ENCODE measurements around the gene CUX1.
A peak's percentile ranks its signal among the peaks of the same experiment; 100 is the strongest.
"Not testable (repeated sequence)": the region's sequence is repeated elsewhere in the genome, so short reads cannot be mapped to it uniquely, and the experiment has no call there.

The CUX1 gene

GRCh38 chr7:102297487-102298218 is 480.2 kb downstream of the CUX1 start:
- no peak for DNase-seq
- H3K27me3 ChIP-seq, result no peaks in the 10 kb centered on the region
- no peaks in the 10 kb centered on the region for H3K4me1 ChIP-seq
- H3K9me3 ChIP-seq, result no peaks in the 10 kb centered on the region
- no peak overlapping the region for H3K4me3 ChIP-seq (ENCODE audit: low read depth, low read length)
- no peaks in the 10 kb centered on the region for H3K36me3 ChIP-seq
- no peak for TF ChIP-seq CTCF (IDR thresholded peaks at IDR 0.05; ENCODE audit: low read depth, low read length)

GRCh38 chr7:102300643-102301221 is 483.3 kb downstream of the CUX1 start:
- no peaks in the 10 kb centered on the region; the same call in 1 of the 2 replicates for H3K4me1 ChIP-seq
- TF ChIP-seq CTCF (IDR thresholded peaks at IDR 0.05; ENCODE audit: low read depth, low read length), result no peak
- no peaks in the 10 kb centered on the region for H3K36me3 ChIP-seq
- no peak overlapping the region for H3K4me3 ChIP-seq (ENCODE audit: low read depth, low read length)
- H3K27me3 ChIP-seq, result no peaks in the 10 kb centered on the region
- no peaks in the 10 kb centered on the region for H3K9me3 ChIP-seq
- DNase-seq, result peak; percentile 11

- H3K4me1 ChIP-seq; DNase-seq; H3K27me3 ChIP-seq; H3K9me3 ChIP-seq; H3K36me3 ChIP-seq; H3K4me3 ChIP-seq (ENCODE audit: low read depth, low read length): not testable (repeated sequence)
Measured at GRCh38 chr7:102301367-102301766, 483.9 kb downstream of the CUX1 start.

- Histone ChIP-seq H3K36me3 (no peaks in the 10 kb centered on the region), H3K9me3 (no peaks in the 10 kb centered on the region), H3K4me3 (ENCODE audit: low read depth, low read length) (no peak overlapping the region), H3K4me1 (peaks cover 5% of the 10 kb centered on the region), H3K27me3 (no peaks in the 10 kb centered on the region)
- TF ChIP-seq CTCF (IDR thresholded peaks at IDR 0.05; ENCODE audit: low read depth, low read length), result no peak
- no peak for DNase-seq
Measured at GRCh38 chr7:102302025-102302424, 484.6 kb downstream of the CUX1 start.

- H3K36me3 ChIP-seq, result no peaks in the 10 kb centered on the region
- peaks cover 10% of the 10 kb centered on the region for H3K4me1 ChIP-seq
- TF ChIP-seq CTCF (IDR thresholded peaks at IDR 0.05; ENCODE audit: low read depth, low read length), result no peak
- no peak overlapping the region for H3K4me3 ChIP-seq (ENCODE audit: low read depth, low read length)
- no peaks in the 10 kb centered on the region for H3K9me3 ChIP-seq
- H3K27me3 ChIP-seq, result no peaks in the 10 kb centered on the region
- DNase-seq, result no peak
Measured at GRCh38 chr7:102303669-102304422, 486.4 kb downstream of the CUX1 start.

- peak; percentile 12 for DNase-seq
- no peak overlapping the region for H3K4me3 ChIP-seq (ENCODE audit: low read depth, low read length)
- no peaks in the 10 kb centered on the region for H3K36me3 ChIP-seq
- no peaks in the 10 kb centered on the region for H3K27me3 ChIP-seq
- H3K9me3 ChIP-seq, result no peaks in the 10 kb centered on the region
- H3K4me1 ChIP-seq, result peaks cover 10% of the 10 kb centered on the region
- TF ChIP-seq CTCF (IDR thresholded peaks at IDR 0.05; ENCODE audit: low read depth, low read length), result no peak
Measured at GRCh38 chr7:102304668-102305067, 487.2 kb downstream of the CUX1 start.

Data from BE2C (cell line).